ENCODE data around the gene CALB2.

- TF ChIP-seq EP300 (IDR thresholded peaks at IDR 0.05), result no peak
- TF ChIP-seq POLR2A (IDR thresholded peaks at IDR 0.05), result no peak
- TF ChIP-seq, protein P1, sequence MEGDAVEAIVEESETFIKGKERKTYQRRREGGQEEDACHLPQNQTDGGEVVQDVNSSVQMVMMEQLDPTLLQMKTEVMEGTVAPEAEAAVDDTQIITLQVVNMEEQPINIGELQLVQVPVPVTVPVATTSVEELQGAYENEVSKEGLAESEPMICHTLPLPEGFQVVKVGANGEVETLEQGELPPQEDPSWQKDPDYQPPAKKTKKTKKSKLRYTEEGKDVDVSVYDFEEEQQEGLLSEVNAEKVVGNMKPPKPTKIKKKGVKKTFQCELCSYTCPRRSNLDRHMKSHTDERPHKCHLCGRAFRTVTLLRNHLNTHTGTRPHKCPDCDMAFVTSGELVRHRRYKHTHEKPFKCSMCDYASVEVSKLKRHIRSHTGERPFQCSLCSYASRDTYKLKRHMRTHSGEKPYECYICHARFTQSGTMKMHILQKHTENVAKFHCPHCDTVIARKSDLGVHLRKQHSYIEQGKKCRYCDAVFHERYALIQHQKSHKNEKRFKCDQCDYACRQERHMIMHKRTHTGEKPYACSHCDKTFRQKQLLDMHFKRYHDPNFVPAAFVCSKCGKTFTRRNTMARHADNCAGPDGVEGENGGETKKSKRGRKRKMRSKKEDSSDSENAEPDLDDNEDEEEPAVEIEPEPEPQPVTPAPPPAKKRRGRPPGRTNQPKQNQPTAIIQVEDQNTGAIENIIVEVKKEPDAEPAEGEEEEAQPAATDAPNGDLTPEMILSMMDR (IDR thresholded peaks at IDR 0.05), result no peak
- TF ChIP-seq POLR2AphosphoS5 (IDR thresholded peaks at IDR 0.05), result no peak
Measured at GRCh38 chr16:71426069-71426879, 67.8 kb downstream of the CALB2 start.

Data from sigmoid colon (tissue), 4 donors.